Stimulated activated CD4-positive, alpha-beta T cell treated with anti-CD3 and anti-CD28 coated beads, Interleukin-12 subunit alpha, Interleukin-12 subunit beta, amount 100 ng/mL, for 48 hours (primary cell): ENCODE data around the gene MAP1LC3A.

Experiments
- DNase-seq, 3 donors: peaks; one replicate each; pipeline ENCODE4 v3.0.0-alpha.2; 2020; ENCODE audit warnings: low read depth in 2 of 3, low spot score in 1 of 3

The MAP1LC3A gene

DNA sequence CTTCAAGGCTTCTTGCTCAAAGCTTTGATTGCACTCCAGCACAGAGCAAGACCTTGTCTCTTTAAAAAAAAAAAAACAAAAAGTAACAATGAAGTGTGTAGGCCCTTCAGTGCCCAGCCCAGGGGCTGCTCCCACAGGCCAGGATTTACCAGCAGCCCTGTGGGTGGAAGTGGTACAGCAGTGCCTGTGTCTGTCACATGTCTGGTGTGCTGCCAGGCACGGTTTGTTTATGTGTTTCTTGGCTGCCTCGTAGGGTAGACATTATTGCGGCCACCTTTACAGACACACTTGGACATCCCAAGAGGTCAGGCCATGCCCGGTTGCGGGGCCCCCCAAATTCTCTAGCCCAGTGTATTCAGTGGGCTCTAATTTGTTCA, 29.6 kb upstream of the MAP1LC3A start:
- DNase-seq, result no peak

DNA sequence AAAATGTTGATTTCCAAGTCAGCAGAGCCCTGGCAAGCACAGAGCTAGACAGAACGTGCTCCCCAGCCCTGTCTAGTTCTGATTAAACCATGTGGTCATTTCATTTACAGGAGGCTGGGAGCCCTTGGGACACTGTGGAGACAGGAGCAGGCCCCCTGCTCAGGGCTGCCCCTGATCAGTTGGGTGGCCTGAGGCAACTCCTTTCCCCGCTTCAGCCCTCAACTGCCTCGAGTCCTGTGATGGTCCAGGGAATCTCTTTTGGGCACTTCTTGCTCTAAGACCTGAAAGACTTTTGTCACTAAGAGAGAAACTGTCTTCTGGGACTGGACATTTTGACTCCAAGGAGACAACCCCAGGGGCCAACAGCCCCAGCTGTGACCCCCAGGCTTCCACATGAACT, 28.8 kb upstream of the MAP1LC3A start:
- no peak for DNase-seq

DNA sequence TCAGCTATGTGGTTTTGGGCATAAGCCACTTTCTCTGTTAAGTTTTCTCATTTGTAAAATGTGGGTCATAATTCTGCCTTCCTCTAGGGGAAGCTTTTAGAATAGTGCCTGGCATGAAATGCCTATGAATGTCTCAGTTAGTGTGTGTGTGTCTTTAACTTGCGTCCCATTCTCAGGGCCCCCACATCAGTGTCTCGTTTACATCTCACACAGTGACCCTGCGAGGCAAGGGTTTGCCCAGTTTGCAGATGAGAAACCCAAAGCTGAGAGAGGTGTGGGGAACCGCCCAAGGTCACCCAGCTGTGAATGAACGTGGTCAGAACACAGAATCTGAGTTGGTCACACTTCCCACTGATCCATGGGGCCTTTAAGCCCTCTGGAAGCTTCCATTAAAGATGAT, 28.2 kb upstream of the MAP1LC3A start:
- DNase-seq, result no peak

DNA sequence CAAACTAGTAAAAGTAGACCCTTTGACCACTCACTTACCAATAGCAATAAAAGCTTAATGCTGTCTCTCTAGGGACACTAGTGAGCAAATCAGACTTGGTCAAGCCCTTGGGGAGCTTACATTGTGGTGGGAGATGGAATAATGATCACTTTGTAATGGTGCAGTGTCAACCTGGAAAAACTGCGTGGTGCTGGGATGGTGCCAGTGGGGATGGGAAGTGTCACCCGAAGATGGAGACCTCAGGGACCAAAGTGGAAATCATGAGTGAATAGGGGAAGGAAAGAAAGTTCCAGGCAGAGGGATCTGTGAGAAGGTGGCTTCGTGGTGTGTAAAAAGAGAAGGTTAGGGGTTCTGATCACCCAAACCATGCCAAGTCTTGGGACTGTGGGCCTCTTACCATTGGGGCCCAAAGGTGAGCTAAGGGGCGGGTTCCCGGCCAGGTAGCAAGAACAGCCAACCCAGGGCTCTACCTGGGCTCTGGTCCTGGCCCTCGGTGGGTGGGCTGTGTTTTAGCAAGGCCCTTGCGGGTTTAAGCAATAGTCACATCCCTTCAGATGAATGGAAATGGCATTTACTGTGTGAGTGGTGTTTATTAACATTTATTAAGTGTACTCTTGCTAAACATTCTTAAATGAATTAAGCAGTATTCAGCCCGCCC, 26.8 kb upstream of the MAP1LC3A start:
- DNase-seq, result no peak

DNA sequence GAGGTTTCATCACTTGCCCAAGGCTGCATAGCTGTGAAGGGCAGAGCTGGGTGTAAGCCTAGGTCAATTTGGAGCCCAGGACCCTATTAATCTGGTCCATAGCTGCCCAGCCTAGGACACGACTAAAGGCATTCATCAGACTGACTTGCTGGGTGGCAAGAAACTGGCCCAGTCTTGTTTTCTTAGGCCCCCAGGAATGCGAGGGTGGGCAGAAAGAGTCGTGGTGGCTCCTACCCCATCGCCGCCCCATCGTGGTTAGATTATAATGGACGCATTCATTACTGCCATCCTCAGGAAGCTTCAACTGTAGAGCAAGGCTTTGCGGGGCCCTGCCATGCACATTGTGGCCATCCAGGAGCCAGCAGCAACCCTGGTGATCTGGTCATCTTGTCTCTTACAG, 26.2 kb upstream of the MAP1LC3A start:
- no peak for DNase-seq

DNA sequence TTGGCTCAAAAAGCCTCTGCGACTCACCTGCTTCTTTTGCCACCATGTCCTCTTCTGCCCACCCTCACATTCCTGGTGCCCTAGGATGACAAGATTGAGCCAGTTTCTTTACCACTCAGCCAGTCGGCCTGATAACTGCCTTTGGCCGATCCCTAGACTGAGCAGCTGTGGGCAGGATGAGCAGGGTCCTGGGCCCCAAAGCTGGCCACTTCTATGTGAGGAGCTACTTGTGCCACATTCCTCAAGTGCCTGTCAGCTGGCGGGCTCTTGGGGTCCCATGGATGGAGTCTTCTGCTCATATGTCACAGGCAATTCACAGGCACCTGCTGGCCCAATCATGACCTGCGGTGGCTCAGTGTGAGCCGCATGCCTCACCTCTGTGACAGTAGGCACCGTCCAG, 25.8 kb upstream of the MAP1LC3A start:
- DNase-seq, result no peak

DNA sequence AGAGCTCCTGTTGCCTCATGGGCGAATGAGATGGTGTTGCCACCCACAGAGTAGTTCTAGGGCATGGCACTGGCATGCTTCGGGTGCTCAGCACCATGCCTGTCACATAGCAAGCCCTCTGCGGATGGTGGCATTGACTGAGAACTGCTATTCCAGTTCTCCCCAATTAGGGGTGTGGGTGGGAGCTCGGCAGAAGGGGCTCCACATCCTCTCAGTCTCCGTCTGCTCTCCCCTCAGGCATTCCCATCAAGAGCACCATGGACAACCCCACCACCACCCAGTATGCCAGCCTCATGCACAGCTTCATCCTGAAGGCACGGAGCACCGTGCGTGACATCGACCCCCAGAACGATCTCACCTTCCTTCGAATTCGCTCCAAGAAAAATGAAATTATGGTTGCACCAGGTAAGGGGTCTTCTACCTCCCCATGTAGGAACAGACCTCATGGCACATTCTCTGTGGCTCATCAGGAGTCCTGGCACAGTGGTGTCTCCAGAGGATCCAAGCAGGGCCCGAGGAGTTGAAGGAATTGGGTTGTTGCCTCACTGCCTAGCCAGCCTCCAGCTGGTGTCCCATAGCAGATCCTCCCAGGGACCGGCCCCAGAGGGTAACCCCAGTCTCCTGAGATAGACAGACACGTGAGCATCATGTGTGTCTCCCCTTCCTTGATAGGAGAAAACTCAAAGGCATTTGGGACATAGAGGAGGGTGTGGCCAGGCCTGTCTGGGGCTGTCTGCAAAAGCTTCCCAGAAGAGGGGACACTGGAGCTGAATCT, 23.9 kb upstream of the MAP1LC3A start:
- no peak for DNase-seq

DNA sequence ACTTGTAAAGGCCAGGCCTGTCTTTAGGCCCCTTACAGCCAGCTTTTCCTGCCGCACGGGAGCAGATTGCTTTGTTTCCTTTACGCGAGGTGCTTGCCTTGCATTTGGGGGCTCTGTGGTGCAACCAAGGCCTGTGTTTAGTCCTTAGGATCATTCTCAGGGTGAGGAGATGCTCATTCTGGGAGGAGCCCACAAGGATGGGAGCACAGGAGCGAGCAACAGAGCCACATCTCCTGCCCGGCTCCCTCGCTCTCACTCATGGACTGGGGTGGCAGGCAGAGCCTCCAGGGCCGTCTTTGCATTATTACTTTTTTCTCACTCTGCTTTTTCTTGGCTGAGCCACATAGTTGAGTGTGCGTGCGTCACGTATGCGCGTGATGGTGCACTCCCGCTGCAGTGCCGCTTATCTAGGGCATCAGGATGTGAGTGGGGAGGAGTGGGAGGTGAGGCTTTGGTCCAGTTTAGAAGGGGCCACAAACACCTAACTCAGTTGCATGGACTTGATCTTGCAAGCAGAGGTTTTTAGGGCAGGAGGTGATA, 23.1 kb upstream of the MAP1LC3A start:
- no peak for DNase-seq

DNA sequence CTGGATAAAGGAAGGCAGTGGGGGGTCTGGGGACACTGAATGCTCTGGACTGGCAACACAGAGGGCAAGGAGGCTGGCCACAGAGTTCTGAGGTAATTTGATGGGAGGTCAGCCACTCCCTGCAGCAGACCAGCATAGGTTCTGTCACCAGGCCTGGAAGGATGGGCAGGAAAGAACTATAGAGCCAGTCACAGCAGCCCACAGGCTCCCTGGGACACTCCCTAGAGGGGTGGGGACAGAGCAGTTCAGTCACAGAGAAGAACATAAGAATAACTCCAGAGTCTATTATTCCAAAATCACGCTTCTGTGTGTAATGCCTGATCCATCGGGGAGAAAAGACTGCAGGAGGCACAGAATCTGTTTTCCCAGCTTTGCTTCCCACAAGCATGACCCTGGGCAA, 22.7 kb upstream of the MAP1LC3A start:
- no peak for DNase-seq

DNA sequence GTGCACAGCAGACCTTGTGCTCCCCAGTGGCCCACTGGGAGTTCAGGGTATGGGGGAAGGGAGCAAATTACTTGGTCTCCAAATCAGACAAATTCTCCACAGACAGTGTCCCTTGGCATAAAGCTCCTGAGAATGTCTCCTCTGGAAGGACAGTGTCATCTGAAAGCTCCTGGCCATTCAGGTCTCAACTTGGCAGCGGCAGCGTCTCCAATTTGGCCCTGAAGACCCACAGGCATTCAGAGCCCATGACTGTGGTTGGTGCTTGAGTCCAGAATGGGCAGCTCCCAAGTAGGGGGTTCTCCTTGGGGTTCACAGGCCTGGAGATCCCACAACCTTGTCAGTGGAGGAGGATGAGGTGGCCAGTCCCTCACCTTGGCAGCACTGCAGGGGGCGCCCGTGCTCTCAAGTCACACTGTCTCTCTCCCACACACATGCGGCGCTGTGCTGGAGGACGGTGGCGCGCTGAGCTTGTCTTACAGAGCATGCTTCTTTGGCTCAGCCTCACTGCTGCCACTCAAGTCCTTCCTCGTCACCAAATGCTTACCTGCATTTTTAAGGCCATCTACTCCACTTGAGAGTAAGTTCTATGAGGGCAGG, 21.6 kb upstream of the MAP1LC3A start:
- peak; percentile 20 to 35 (median 22) for DNase-seq

DNA sequence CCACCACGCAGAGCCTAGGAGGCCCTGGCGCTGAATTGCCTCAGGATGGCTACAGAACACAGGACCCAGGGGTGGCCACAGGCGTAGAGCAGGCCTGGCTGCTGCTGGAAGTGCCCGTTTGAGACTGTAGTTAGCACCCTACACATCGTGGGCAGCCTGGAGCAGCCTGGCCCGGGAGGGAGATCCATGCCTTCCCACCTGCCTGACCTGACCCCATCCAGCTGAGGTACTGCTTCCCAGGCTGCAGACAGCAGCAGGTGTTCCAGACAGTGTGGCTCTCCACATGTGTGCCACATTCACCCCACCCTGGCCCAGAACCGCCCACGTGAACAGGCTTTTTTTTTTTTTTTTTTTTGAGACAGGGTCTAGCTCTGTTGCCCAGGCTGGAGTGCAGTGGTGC, 20.9 kb upstream of the MAP1LC3A start:
- no peak for DNase-seq

DNA sequence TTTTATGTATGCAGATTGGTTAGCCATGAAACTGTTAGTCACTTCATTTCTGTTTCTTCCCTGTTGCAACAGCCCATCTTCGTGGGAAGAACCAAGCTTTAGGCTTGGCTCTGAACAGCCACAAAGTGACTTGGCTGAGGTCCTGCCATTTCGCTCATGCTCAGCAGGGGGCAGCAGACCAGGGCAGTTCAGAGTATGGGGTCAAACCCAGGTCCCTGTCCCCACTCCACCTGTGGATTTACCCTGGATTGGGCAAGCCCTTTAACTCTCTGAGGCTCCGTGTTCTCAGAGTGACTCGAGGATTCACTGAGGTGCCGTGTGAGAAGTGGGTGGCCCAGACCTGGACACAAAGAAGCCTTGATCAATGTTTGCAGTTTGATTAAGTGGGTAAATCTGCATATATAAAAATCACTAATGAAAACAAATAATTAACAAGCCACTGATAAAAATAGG, 19.8 kb upstream of the MAP1LC3A start:
- peak; percentile 30 to 60 (median 47) for DNase-seq

DNA sequence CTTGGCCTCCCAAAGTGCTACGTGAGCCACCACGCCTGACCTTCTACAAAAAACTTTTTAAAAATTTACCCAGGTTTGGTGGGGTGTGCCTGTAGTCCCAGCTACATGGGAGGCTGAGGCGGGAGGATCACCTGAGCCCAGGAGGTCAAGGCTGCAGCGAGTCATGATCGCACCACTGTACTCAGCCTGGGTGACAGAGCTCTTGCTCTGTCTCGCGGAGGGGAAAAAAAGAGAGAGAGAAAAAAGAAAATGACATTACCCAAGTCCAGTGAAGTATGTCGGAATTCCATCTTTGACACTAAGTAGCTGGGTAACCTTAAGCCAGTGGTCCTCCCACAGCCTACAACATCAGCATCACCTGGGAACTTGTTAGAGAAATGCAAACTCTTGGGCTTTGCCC, 18.8 kb upstream of the MAP1LC3A start:
- DNase-seq, result no peak

DNA sequence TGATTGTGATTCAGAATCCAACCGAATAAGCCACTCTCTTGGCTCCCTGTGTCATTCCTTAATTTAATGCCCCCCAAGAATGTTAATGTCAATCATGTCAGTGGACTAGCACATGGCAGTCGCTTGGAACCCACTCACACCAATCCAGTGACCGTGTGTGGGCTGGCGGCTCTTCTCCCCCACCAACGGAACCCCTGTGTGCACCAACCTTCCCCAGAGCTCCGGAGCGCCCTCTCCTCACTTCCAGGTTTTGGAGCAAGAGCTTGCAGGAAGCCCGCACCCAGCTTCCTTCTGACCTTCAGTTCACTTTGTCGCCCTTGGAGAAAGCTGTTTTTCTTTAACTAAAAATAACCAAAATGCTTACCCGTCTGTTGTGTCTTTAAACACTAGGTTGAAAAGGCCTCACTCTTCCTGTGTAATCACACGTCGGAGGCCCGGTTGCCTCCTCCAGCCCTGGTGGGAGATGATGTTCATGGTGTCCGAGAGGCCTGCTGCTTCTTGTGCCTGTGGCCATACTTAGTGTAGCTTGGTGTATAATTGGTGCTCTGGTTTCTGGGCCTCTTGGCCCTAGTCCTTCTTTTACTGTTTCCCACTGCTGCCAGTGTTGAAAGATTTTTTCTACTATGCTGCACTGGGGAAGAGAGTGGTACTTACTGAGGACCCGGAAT, 17.8 kb upstream of the MAP1LC3A start:
- no peak for DNase-seq

DNA sequence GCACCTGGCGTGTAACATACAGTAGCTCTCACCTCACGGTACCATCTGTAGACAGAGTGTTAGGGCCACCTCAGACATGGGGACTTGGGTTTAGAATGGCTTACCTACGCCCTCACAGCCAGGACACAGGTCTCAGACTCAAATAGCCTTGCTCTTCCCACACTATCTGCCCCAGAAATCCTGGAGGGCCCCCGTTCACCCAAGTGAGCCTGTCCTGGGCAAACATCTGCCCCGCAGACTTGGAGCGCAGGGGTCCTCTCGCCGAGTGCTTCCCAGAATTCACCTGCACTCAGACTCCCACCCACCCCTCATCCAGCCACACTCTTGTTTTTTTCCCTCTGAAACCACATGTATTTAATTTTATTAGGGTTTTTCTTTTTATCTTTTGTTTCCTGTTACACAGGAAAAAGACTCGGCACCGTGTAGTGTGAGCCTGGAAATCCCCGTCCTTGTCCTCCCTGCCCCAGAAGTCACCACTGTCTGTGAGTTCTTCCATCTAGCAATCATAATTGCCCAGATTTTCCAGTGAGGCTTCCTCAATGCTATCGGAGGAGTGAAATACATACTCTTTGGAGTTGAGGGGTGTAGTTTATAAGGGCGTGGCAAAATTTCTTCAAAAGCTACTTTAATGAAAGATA, 17.1 kb upstream of the MAP1LC3A start:
- no peak for DNase-seq

DNA sequence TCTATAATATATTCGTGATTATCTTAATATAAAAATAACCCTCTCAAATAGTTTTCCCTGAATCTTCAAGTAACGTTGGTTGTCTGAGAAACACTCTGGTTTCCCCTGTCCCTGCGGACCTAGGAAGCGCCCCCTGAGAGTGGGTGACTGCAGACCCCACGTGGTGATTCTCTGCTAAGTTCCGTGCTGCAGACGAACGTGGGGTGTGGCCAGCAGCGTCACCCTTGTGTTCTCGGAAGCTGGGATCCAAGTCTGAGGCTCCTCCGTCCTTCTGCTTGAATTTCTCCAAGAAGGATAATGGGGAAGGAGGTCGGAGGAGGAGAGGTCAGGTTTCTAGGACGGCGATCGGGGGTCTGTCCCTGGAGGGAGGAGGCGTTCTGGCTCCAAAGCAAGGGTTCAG, 16.6 kb upstream of the MAP1LC3A start:
- no peak for DNase-seq

DNA sequence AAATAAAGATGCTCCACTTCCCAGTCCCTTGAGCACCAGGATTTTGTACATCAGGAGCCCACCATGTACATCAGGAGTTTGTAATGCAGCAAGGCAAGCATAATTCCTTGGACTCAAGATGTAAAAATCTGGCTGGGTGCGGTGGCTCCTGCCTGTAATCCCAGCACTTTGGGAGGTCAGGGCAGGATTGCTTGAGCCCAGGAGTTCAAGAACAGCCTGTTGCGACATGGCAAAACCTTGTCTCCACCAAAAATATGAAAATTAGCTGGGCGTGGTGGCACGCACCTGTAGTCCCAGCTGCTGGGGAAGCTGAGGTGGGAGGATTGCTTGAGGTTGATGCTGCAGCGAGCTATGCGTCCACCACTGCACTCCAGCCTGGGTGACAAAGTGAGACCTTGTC, 16.1 kb upstream of the MAP1LC3A start:
- no peak for DNase-seq

DNA sequence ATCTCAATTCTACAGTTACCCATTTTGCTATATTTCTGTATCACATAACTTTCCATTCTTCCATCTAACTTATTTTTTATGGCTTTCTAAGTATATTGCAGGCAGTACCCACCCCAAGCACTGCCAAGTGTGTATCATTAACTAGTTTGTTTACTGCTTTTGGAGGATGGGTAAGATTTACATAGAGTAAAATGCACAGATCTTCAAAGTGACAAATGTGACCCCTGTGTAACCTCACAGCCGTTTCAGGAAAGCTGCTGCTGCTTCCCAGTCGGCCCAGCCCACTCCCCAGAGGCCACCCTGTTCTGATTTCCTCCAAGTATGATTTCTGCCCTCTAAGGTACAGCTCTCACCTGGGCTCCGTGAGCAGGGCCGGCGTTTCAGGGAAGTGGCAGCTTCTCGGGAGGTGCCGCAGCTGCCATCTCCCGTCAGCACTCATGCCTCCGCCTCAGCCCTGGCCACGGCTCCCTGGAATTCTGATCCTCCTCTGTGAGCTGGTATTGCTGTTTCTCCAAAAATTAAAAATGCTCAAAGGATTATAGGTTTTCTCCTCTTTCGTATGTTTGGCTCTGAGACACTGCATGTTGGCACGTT, 15.0 kb upstream of the MAP1LC3A start:
- DNase-seq, result no peak

DNA sequence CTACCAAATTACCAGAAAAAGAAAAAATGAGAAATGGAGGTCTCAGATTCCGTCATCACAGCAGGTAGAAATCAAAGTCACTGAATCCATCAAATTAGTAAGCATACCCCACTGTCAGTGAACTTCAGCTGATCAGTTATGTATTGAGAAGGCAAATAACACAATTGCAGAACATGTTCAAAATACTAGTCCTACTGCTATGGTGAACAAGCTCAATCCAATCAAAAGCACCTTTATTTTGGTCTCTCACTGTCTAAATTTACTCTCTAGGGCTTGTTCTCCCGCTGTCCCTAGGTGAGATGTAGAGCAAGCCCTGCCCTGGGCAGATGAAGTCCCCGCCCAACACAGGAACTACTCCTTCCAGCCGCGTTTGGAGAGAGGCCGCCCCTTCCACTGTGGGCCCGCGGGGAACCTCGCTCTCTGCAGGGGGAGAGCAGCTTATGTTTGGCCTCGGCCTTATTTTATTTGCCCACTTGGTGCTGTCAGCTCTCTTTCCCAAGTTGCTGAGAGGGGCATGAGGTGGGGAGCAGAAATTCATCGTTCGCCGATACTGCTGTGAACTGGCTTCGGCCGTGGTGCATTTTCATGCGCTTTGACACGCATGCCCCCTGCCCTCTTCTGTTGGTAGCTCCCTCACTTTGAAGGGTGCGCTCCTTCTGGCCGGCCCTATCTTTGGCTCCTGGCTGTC, 14.3 kb upstream of the MAP1LC3A start:
- DNase-seq, result no peak

DNA sequence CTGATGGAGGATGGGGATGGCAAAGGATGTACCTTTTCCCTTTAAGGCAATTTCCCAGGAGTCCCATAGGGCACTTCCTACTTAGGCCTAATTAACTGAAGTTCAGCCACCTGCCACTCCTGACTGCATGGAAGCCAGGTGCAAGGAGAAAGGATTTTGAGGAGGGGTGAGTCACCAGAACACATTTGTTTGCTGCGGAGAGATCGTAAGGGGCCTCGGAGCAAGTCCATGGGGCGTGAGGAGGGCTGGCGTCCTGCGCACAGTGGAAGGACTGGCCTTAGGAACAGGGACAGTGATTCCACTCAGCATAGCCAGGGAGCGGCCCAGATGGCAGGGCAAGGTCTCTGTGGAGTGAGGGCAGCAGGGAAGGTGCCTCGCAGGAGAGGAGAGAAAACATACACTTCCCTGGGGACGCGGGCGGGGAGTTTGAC, 11.8 kb upstream of the MAP1LC3A start:
- DNase-seq, result no peak
